BJ (cell line): ENCODE measurements around the gene SRPRB. TPM values are rescaled to one million over a fixed set of nuclear protein-coding genes. Genes with fewer than 3 reads are reported as not detected.

Source experiments
- CTCF ChIA-PET: fragments of 350-600 bp; formaldehyde crosslinking; extraction: SDS; loops from one replicate; lab custom pipeline; 2021; ENCODE audit warnings: antibody characterized with exemption, inconsistent platforms; lab: Yijun Ruan, JAX
- POLR2A ChIA-PET: fragments of 300-600 bp; sonication (Branson Sonifier 250); formaldehyde crosslinking; extraction: SDS; loops from one replicate; lab custom pipeline; 2021; ENCODE audit warnings: antibody characterized with exemption; lab: Charles Lee
- DNase-seq: peaks from one replicate; pipeline ENCODE4 v3.0.0-alpha.2; 2011; ENCODE audit warnings: low read depth
- H3K27me3 ChIP-seq: 2 replicates; pipeline ENCODE4 v1.6.0; 2011; ENCODE audit warnings: low read length; ENCODE audit not compliant: control insufficient read depth, insufficient read depth
- H3K36me3 ChIP-seq: 2 replicates; pipeline ENCODE4 v1.5.1; 2011; ENCODE audit warnings: low read length; ENCODE audit not compliant: control insufficient read depth, insufficient read depth
- H3K4me3 ChIP-seq: 2 replicates; pipeline ENCODE4 v1.5.1; 2011; ENCODE audit warnings: low read depth, mild to moderate bottlenecking, control low read depth, low read length
- polyA plus RNA-seq: library from polyadenylated mRNA; depleted of rRNA; stranded (reverse); fragments of >200 nt; gene quantifications from 2 replicates; pipeline ENCODE4 v1.2.3, GENCODE V29; 2011
- TF ChIP-seq, protein P1 (sequence below): IDR thresholded peaks from 2 replicates; pipeline ENCODE4 v1.5.1; 2011; ENCODE audit warnings: low read depth, mild to moderate bottlenecking, control low read depth, inconsistent platforms, low read length, moderate library complexity; ENCODE audit not compliant: insufficient read depth

The SRPRB gene
- polyA plus RNA-seq, 1 experiment, result 36.0 TPM

DNA sequence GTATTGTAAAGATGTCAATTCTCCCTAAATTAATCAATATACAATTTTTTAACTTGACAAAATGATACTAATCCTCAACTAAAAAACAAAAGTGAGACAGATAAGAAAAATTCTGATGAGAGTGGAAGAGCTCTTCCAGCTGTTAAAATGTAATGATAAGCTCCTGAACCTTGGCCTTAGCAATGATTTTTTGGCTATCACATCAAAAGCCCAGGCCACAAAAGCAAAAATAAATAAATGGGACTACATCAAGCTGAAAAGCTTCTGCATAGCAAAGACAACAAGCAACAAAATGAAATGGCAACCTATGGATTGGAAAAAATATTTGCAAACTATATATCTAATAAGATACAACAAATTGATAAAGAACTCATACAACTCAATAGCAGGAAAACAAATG lies 24.0 kb upstream of the SRPRB start:
- CTCF ChIA-PET, result no interaction called here
- POLR2A ChIA-PET, result no interaction called here
- no peaks in the 10 kb centered on the region for H3K36me3 ChIP-seq
- H3K4me3 ChIP-seq, result no peak overlapping the region
- no peaks in the 10 kb centered on the region; the same call in 1 of the 2 replicates for H3K27me3 ChIP-seq
- TF ChIP-seq, protein P1, sequence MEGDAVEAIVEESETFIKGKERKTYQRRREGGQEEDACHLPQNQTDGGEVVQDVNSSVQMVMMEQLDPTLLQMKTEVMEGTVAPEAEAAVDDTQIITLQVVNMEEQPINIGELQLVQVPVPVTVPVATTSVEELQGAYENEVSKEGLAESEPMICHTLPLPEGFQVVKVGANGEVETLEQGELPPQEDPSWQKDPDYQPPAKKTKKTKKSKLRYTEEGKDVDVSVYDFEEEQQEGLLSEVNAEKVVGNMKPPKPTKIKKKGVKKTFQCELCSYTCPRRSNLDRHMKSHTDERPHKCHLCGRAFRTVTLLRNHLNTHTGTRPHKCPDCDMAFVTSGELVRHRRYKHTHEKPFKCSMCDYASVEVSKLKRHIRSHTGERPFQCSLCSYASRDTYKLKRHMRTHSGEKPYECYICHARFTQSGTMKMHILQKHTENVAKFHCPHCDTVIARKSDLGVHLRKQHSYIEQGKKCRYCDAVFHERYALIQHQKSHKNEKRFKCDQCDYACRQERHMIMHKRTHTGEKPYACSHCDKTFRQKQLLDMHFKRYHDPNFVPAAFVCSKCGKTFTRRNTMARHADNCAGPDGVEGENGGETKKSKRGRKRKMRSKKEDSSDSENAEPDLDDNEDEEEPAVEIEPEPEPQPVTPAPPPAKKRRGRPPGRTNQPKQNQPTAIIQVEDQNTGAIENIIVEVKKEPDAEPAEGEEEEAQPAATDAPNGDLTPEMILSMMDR, result no peak
- no peak for DNase-seq

DNA sequence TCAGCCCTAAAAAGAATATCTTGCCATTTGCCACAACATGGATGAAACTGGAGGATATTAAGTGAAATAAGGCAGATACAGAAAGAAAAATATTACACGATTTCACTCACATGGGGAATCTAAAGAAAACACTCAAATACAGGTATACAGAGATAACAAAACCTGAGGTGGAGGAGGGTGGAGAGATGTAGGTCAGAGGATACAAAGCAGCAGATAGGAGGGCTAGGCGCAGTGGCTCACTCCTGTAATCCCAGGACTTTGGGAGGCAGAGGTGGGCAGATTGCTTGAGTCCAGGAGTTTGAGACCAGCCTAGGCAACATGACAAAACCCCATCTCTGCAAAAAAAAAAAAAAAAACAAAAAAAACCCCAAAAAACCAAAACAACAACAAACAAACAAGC lies 23.2 kb upstream of the SRPRB start:
- no peak for DNase-seq
- ChIA-PET POLR2A (no interaction called here), CTCF (interaction anchor here (0.6 kb wide), 1 partner anchor 589 kb away, joined by 3 read pairs; no protein-coding TSS in a partner anchor)
- TF ChIP-seq, protein P1, result no peak
- Histone ChIP-seq H3K4me3 (no peak overlapping the region), H3K27me3 (no peaks in the 10 kb centered on the region; the same call in 1 of the 2 replicates), H3K36me3 (no peaks in the 10 kb centered on the region)

DNA sequence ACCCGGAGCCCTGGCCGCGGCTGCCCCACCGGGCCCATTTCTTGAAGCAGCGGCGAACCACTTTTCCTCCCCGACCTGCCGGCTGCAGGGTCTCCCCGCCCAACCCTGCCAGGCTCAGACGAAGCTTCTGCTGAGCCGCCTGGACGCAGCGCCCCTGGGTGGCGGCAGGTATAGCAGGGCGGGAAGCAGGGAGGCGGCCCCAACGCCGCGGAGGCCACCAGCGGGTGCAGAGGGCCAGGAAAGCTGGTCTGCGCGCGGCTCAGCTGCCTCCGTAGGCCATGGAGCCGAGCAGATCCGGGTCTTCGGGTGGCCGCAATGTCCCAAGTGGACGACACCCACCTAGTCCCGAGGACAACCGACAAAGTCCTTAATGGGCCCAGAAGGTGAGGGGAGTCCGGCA lies 21.9 kb upstream of the SRPRB start:
- no peaks in the 10 kb centered on the region for H3K36me3 ChIP-seq
- no peaks in the 10 kb centered on the region; the same call in 1 of the 2 replicates for H3K27me3 ChIP-seq
- DNase-seq, result no peak
- H3K4me3 ChIP-seq, result no peak overlapping the region
- POLR2A ChIA-PET, result no interaction called here
- CTCF ChIA-PET, result no interaction called here
- TF ChIP-seq, protein P1, result no peak

DNA sequence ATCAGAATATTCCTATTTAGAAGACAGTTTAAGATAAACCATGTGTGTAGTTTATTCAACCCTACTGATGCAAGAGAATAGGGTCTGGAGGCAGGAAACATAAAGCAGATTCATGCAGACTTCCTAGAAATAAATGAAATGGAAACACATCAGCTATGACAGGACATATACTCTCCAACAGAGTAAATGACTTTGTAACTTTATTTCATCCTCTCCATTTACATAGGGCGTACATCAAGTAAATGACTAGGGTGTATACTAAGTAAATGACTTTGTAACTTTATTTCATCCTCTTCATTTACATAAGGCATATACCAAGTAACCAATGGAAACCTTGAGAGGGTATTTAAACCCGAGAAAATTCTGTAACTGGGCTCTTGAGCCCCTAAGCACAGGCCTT lies 17.6 kb upstream of the SRPRB start:
- ChIA-PET POLR2A (no interaction called here), CTCF (no interaction called here)
- H3K36me3 ChIP-seq, result no peaks in the 10 kb centered on the region
- no peaks in the 10 kb centered on the region for H3K27me3 ChIP-seq
- DNase-seq, result no peak
- no peak overlapping the region for H3K4me3 ChIP-seq
- TF ChIP-seq, protein P1, result no peak

DNA sequence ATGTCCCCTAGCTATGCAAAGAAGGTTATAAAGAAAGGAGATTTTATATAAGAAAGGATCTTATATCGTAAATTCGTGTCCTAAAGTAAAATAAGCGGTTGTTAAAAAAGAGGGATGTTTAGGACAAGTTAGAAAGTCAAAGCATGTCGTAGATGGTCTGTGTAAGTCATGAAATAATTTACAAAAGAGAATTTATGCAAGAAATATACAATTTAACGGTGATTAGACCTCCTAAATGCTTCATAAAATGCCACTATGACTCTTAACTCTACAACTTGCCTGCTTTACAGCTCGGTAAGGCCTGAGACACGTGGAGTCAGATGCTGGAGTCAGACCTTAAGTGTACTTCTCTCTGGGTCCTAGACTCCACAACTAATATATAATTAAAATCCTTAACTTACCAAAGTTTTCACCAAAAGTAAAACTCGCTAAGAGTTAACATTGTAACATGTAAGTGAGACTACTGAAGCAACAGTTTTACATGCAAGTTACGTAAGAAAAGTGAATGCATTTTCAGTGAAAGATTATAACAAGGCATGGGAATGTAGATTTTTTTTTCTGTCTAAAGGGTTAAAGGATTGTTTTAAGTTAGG lies 13.3 kb upstream of the SRPRB start:
- H3K36me3 ChIP-seq, result no peaks in the 10 kb centered on the region
- POLR2A ChIA-PET, result no interaction called here
- DNase-seq, result no peak
- CTCF ChIA-PET, result no interaction called here
- H3K4me3 ChIP-seq, result no peak overlapping the region
- TF ChIP-seq, protein P1, result no peak
- H3K27me3 ChIP-seq, result no peaks in the 10 kb centered on the region
